Measurements from ENCODE around the gene TTF2. TPM values are rescaled to one million over a fixed set of nuclear protein-coding genes. Genes with fewer than 3 reads are reported as not detected.

TTF2 gene
- total RNA-seq (2022) (28.4 and 38.6 TPM in 2 replicates), Bru-seq, nascent RNA (percentile 71 among the genes with signal in this experiment), BruChase-seq, experiment 1, labeled RNA remaining after a 6-hour chase (percentile 67 among the genes with signal in this experiment), BruChase-seq, experiment 2, labeled RNA remaining after a 2-hour chase (percentile 70 among the genes with signal in this experiment)
- long read RNA-seq, full-length matches to known transcripts: 21 of 54 reads
- long read RNA-seq, partial matches to known transcripts: 9 of 54 reads
- long read RNA-seq, other reads (novel, unspliced or antisense): 24 of 54 reads

DNA sequence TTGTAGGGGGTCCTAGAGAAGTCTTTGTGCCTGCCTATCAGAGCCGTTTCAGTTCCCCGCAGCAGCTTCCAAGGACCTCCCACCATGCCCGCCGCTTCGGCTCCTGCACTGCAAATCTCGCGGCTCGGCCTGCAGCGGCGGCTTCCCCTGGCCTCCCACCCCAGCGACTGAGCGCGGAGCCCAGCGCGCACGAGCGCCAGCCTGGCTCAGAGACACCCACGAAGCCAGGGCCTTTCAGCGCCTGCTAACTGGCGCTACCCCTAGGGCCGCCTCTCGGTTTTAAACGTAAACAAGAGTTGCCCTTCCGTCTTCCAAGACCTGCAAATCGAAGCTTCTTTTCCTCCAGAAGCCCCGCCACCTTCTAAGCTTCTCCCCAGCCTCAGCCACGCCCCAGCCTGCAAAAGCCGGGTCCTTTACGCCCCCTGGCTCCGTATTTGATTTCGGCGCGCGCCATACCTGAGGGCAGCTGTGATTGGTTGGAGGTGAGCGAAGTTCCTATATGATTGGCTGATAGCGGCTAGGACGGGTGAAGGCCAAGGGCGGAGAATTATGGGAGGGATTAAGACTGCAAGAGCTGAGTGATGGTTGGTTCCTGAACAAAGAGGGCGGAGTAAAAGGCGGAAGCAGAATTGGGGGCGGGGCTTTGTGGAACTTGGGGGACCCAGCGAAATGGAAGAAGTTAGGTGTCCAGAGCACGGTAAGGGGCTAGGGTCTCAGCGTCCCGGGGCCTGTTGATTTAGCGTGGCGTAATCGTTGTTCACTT lies at the start of gene TTF2:
TTF2 (plus strand) TSS at position 649 of the 763 bp plus-strand sequence; CDS start at position 670, 21 bp downstream.
- Mint-ChIP-seq H3K4me3 (ENCODE audit: unreplicated experiment) (no peak within 1 kb of the TSS), H3K27ac (ENCODE audit: low read depth, unreplicated experiment) (no peak within 1 kb of the TSS), H3K27me3 (ENCODE audit: insufficient read depth, unreplicated experiment) (no peaks in the 10 kb centered on the region), H3K4me1 (ENCODE audit: insufficient read depth, unreplicated experiment) (peaks cover 30% of the 10 kb centered on the region), H3K36me3 (ENCODE audit: insufficient read depth, unreplicated experiment) (peaks cover 9% of the 10 kb centered on the region), H3K9me3 (ENCODE audit: unreplicated experiment) (no peaks in the 10 kb centered on the region)
- DNase-seq (ENCODE audit: unreplicated experiment): peak; percentile 100
- no TSS peak for BruUV-seq (replicated peaks)
- POLR2A ChIA-PET: interaction anchor here (0.8 to 3.8 kb wide), 35 partner anchors 10 to 928 kb away, joined by 3 to 22 read pairs (median 5); partner anchors contain the start of genes CD58, IGSF3, MAN1A2 and PTGFRN
- intact Hi-C loops (cut with micrococcal nuclease): loop anchor here (1.0 to 10.0 kb wide), 5 partner anchors 145 to 486 kb away; partner anchors contain the start of gene MAN1A2
- TF ChIP-seq, protein P1, sequence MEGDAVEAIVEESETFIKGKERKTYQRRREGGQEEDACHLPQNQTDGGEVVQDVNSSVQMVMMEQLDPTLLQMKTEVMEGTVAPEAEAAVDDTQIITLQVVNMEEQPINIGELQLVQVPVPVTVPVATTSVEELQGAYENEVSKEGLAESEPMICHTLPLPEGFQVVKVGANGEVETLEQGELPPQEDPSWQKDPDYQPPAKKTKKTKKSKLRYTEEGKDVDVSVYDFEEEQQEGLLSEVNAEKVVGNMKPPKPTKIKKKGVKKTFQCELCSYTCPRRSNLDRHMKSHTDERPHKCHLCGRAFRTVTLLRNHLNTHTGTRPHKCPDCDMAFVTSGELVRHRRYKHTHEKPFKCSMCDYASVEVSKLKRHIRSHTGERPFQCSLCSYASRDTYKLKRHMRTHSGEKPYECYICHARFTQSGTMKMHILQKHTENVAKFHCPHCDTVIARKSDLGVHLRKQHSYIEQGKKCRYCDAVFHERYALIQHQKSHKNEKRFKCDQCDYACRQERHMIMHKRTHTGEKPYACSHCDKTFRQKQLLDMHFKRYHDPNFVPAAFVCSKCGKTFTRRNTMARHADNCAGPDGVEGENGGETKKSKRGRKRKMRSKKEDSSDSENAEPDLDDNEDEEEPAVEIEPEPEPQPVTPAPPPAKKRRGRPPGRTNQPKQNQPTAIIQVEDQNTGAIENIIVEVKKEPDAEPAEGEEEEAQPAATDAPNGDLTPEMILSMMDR (IDR thresholded peaks at IDR 0.05; ENCODE audit: unreplicated experiment): no peak
- CTCF ChIA-PET: interaction anchor here (0.6 to 5.8 kb wide), 17 partner anchors 9 to 765 kb away, joined by 3 to 59 read pairs (median 4); no protein-coding TSS in a partner anchor

DNA sequence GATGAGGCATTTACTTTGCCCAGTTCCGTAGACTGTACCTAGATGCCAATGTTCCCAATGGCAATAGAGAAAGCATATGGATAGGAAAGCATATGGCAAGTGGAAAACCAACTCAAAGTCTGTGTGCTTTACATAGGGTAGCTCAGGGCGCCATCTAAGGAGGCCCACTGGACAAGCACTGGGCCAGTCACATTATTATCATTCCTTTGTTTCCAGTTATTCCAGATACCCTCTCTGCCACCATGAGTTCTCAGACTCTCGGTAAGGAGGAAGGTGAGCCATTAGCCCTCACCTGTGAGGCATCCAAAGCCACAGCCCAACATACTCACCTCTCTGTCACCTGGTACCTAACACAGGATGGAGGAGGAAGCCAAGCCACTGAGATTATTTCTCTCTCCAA lies 48.8 kb upstream of the TTF2 start:
- BruUV-seq (replicated peaks): no TSS peak
- no peak overlapping the region for H3K27ac Mint-ChIP-seq (ENCODE audit: low read depth, unreplicated experiment)
- no peaks in the 10 kb centered on the region for H3K27me3 Mint-ChIP-seq (ENCODE audit: insufficient read depth, unreplicated experiment)
- H3K4me1 Mint-ChIP-seq (ENCODE audit: insufficient read depth, unreplicated experiment): peaks cover 8% of the 10 kb centered on the region
- ChIA-PET CTCF (no interaction called here), POLR2A (interaction anchor here (1.2 kb wide), 1 partner anchor 16 kb away, joined by 3 read pairs; no protein-coding TSS in a partner anchor)
- intact Hi-C loops (cut with micrococcal nuclease): no loop called here
- DNase-seq (ENCODE audit: unreplicated experiment): no peak
- H3K4me3 Mint-ChIP-seq (ENCODE audit: unreplicated experiment): no peak overlapping the region
- no peaks in the 10 kb centered on the region for H3K36me3 Mint-ChIP-seq (ENCODE audit: insufficient read depth, unreplicated experiment)
- no peaks in the 10 kb centered on the region for H3K9me3 Mint-ChIP-seq (ENCODE audit: unreplicated experiment)
- TF ChIP-seq, protein P1 (IDR thresholded peaks at IDR 0.05; ENCODE audit: unreplicated experiment): no peak

DNA sequence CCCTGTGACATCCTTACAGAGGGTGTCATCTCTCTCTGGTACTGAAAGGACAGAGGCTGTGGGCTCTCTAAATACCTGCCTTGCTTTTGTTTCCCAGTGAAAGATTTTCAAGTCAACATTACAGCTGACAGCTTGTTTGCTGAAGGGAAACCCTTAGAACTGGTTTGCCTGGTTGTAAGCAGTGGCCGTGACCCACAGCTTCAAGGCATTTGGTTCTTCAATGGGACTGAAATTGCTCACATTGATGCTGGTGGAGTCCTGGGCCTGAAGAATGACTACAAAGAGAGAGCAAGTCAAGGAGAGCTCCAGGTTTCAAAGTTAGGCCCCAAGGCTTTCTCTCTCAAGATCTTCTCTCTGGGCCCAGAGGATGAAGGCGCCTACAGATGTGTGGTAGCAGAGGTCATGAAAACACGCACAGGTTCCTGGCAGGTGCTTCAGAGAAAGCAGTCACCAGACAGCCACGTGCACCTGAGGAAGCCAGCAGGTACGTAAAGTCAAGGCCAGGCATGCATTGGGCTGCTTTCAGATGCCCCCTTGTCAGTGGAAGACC lies 46.7 kb upstream of the TTF2 start:
- DNase-seq (ENCODE audit: unreplicated experiment): no peak
- Mint-ChIP-seq H3K4me3 (ENCODE audit: unreplicated experiment) (no peak overlapping the region), H3K27me3 (ENCODE audit: insufficient read depth, unreplicated experiment) (no peaks in the 10 kb centered on the region), H3K27ac (ENCODE audit: low read depth, unreplicated experiment) (no peak overlapping the region), H3K4me1 (ENCODE audit: insufficient read depth, unreplicated experiment) (no peaks in the 10 kb centered on the region), H3K36me3 (ENCODE audit: insufficient read depth, unreplicated experiment) (no peaks in the 10 kb centered on the region), H3K9me3 (ENCODE audit: unreplicated experiment) (no peaks in the 10 kb centered on the region)
- TF ChIP-seq, protein P1 (IDR thresholded peaks at IDR 0.05; ENCODE audit: unreplicated experiment): no peak
- ChIA-PET POLR2A (interaction anchor here (0.7 kb wide), 2 partner anchors 47 to 306 kb away, joined by 3 read pairs; partner anchors contain the start of gene TTF2), CTCF (interaction anchor here (0.7 kb wide), 1 partner anchor 157 kb away, joined by 4 read pairs; no protein-coding TSS in a partner anchor)
- BruUV-seq (replicated peaks): no TSS peak
- intact Hi-C loops (cut with micrococcal nuclease): no loop called here

DNA sequence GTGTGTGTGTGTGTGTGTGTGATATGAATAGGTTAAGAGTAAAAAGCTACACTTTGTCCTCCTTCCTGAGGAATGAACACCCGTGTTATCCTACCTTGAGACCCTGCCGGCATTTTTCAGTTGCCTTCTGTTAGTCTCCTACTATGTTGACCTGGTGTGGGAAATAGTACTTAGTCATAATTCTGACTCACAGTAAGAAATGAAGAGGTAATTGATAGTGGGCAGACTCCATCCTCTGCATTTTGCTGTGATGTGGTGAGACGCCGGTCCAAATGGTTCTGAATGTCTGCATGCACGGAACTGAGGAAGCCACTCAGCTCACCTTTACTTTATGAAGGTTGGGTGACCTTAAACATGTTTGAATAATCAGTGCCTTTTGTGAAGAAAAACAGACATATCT lies 45.9 kb upstream of the TTF2 start:
- Mint-ChIP-seq H3K4me3 (ENCODE audit: unreplicated experiment) (no peak overlapping the region), H3K27ac (ENCODE audit: low read depth, unreplicated experiment) (no peak overlapping the region), H3K36me3 (ENCODE audit: insufficient read depth, unreplicated experiment) (no peaks in the 10 kb centered on the region), H3K27me3 (ENCODE audit: insufficient read depth, unreplicated experiment) (no peaks in the 10 kb centered on the region), H3K9me3 (ENCODE audit: unreplicated experiment) (no peaks in the 10 kb centered on the region), H3K4me1 (ENCODE audit: insufficient read depth, unreplicated experiment) (no peaks in the 10 kb centered on the region)
- TF ChIP-seq, protein P1 (IDR thresholded peaks at IDR 0.05; ENCODE audit: unreplicated experiment): no peak
- intact Hi-C loops (cut with micrococcal nuclease): no loop called here
- BruUV-seq (replicated peaks): no TSS peak
- CTCF ChIA-PET: no interaction called here
- DNase-seq (ENCODE audit: unreplicated experiment): no peak
- POLR2A ChIA-PET: interaction anchor here (0.7 to 1.2 kb wide), 3 partner anchors 10 to 305 kb away, joined by 3 to 4 read pairs (median 3); partner anchors contain the start of gene TTF2

Measured in MCF 10A (cell line).